Prostate gland (tissue), 2 donors: Measurements from ENCODE around the gene BTD. TPM values are rescaled to one million over a fixed set of nuclear protein-coding genes. Genes with fewer than 3 reads are reported as not detected.

Experiments used
- DNase-seq: peaks from one replicate; pipeline ENCODE4 v3.0.0-alpha.2; 2019; ENCODE audit warnings: low spot score
- H3K27ac ChIP-seq, 2 donors: fragments of 200-600 bp; sonication (generic); 2 replicates each; pipeline ENCODE4 v1.5.1; 2017 to 2019
- H3K27me3 ChIP-seq: fragments of 200-600 bp; sonication (generic); replicated peaks from 2 replicates; pipeline ENCODE4 v1.5.1; 2019; ENCODE audit not compliant: insufficient read depth
- H3K36me3 ChIP-seq, 2 donors: fragments of 200-600 bp; sonication (generic); 1 replicate in 1 of 2; 2 replicates in 1 of 2; pipeline versions ENCODE4 v1.5.1 to v1.8.1; 2017 to 2019
- H3K4me1 ChIP-seq: fragments of 200-600 bp; sonication (generic); replicated peaks from 2 replicates; pipeline ENCODE4 v1.5.1; 2019
- H3K4me3 ChIP-seq, 2 donors: fragments of 200-600 bp; sonication (generic); 2 replicates each; pipeline ENCODE4 v1.5.1; 2017 to 2019
- H3K9me3 ChIP-seq: fragments of 200-600 bp; sonication (generic); 2 replicates; pipeline ENCODE4 v1.5.1; 2017
- POLR2A ChIP-seq: fragments of 450-650 bp; IDR thresholded peaks from one replicate; pipeline ENCODE4 v1.6.1; 2016; ENCODE audit warnings: antibody characterized with exemption, mild to moderate bottlenecking
- POLR2AphosphoS5 ChIP-seq: sonication (generic); formaldehyde crosslinking; IDR thresholded peaks from one replicate; pipeline ENCODE4 v1.6.1; 2017; ENCODE audit warnings: antibody characterized with exemption
- WGBS: methylation state at CpG from one replicate; pipeline ENCODE4 v1.1.5; 2018; 5-methylcytosine and 5-hydroxymethylcytosine counted together
- intact Hi-C: fragments of 100-400 bp; cut with DNase I; formaldehyde crosslinking; loops from one replicate; pipeline ENCODE4 v1.14.2; 2022
- total RNA-seq, 2 donors: library from RNA; depleted of rRNA; stranded (reverse); fragments of >200 nt; gene quantifications; one replicate each; pipeline ENCODE4 v1.1.0, GENCODE V29; 2016
- TF ChIP-seq, protein P1 (sequence below), 4 experiments: fragments of 200-600 bp in 2 of 4; fragments of 450-650 bp in 2 of 4; sonication (generic) in 2 of 4; IDR thresholded peaks; 1 replicate in 3 of 4; 2 replicates in 1 of 4; pipeline ENCODE4 v1.5.1; 2016 to 2019; ENCODE audit warnings: antibody characterized with exemption in 4 of 4, mild to moderate bottlenecking in 2 of 4, moderate library complexity in 2 of 4

The BTD gene
- total RNA-seq, 2 donors from 2014 or later = 34.4 to 42.7 TPM

DNA sequence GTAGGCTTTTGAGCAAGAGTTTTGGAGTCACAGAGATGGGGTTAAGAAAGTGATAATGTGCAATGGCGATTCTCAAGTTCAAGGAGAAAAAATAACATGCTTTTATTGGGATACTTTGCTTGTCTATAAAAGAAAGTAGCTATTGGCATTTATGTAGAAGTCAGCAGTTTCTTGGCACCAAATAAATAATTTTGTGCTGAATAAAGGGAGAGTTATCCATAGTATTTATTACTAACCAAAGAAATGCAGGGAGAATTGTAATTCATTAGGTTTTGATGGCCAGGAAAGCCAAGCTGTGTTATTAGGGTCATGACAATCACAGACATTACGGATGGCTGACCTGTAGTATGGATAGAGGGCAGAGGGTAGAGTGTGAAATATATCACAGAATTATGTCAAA lies 33.1 kb downstream of the BTD start:
- Histone ChIP-seq H3K36me3 (no peaks in the 10 kb centered on the region), H3K4me1 (peaks cover 14% of the 10 kb centered on the region), H3K27me3 (no peaks in the 10 kb centered on the region), H3K9me3 (no peaks in the 10 kb centered on the region), H3K27ac (peak overlapping the region; percentile 35 to 72), H3K4me3 (no peak overlapping the region)
- TF ChIP-seq POLR2AphosphoS5 = no peak
- TF ChIP-seq, protein P1, sequence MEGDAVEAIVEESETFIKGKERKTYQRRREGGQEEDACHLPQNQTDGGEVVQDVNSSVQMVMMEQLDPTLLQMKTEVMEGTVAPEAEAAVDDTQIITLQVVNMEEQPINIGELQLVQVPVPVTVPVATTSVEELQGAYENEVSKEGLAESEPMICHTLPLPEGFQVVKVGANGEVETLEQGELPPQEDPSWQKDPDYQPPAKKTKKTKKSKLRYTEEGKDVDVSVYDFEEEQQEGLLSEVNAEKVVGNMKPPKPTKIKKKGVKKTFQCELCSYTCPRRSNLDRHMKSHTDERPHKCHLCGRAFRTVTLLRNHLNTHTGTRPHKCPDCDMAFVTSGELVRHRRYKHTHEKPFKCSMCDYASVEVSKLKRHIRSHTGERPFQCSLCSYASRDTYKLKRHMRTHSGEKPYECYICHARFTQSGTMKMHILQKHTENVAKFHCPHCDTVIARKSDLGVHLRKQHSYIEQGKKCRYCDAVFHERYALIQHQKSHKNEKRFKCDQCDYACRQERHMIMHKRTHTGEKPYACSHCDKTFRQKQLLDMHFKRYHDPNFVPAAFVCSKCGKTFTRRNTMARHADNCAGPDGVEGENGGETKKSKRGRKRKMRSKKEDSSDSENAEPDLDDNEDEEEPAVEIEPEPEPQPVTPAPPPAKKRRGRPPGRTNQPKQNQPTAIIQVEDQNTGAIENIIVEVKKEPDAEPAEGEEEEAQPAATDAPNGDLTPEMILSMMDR (IDR thresholded peaks at IDR 0.05) = no peak
- no peak for TF ChIP-seq POLR2A
- WGBS = 12% methylated on average over 2 of the region's 2 CpGs
- DNase-seq = no peak
- intact Hi-C loops = loop anchor here (5.0 to 10.0 kb wide), 2 partner anchors 163 to 610 kb away; partner anchors contain the start of gene ANKRD28

DNA sequence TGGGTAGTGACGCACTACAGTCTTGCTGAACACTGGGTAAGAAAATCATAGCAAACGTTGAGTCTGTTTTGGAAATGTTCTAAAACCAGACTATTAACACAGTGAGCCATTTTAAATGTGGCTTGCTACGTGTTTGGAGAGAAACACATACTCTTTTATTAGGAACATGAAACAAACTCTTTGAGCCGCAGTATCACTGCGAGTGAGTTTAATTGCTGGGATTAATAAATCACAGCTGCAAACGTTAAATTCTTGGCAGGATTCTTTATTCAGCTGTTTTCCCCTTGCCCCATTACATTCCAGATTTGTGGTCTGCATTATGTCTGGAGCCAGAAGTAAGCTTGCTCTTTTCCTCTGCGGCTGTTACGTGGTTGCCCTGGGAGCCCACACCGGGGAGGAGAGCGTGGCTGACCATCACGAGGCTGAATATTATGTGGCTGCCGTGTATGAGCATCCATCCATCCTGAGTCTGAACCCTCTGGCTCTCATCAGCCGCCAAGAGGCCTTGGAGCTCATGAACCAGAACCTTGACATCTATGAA lies 33.6 kb downstream of the BTD start:
- H3K27me3 ChIP-seq = no peaks in the 10 kb centered on the region
- no peaks in the 10 kb centered on the region for H3K9me3 ChIP-seq
- WGBS = 12% methylated on average over 13 of the region's 13 CpGs
- intact Hi-C loops = loop anchor here (10.0 kb wide), 1 partner anchor 610 kb away; no protein-coding TSS in a partner anchor
- TF ChIP-seq, protein P1 (IDR thresholded peaks at IDR 0.05) = no peak
- TF ChIP-seq POLR2AphosphoS5 (peak; percentile 78), POLR2A (no peak)
- no peak for DNase-seq
- H3K4me3 ChIP-seq = no peak overlapping the region
- H3K4me1 ChIP-seq = peaks cover 14% of the 10 kb centered on the region
- peak overlapping the region; percentile 35 to 72 for H3K27ac ChIP-seq
- H3K36me3 ChIP-seq = no peaks in the 10 kb centered on the region

DNA sequence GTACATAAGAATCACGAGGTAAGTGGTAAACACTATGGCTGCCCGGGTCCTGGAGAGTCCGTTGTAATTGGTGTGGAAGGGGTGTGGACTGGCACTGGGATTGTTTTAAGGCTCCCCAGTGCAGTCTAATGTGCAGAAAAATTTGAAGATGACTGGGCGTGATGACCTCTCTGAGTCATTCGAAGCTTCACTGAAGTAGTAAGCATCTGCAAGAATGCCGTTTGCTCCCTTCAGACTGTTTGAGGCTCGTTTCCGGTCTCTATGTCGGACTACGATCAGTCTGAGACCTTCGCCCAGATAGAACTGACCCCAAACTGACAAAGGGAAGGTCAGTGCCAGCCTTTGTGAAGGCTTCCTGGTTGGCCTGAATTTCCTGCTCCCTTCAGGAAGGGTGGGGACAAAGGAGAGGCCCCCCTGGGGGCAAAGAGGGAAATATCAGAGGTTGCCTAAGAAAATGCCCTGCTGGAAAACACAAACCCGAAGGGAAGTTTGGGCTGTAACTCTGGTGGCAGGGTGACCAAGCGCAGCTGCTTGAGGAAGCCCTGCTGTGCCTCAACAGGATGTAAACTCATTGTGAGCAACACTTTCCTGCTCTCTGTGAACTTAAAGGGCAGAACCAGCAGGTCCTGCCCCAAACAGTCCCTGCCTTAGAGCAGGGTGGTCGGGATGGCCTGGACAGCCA lies 34.6 kb downstream of the BTD start:
- Histone ChIP-seq H3K36me3 (no peaks in the 10 kb centered on the region), H3K9me3 (no peaks in the 10 kb centered on the region), H3K27ac (peak overlapping the region; percentile 35 to 72), H3K4me3 (no peak overlapping the region), H3K4me1 (peaks cover 14% of the 10 kb centered on the region), H3K27me3 (no peaks in the 10 kb centered on the region)
- DNase-seq = no peak
- TF ChIP-seq POLR2AphosphoS5 (no peak), POLR2A (no peak)
- TF ChIP-seq, protein P1 (IDR thresholded peaks at IDR 0.05) = no peak
- intact Hi-C loops = loop anchor here (10.0 kb wide), 1 partner anchor 609 kb away; no protein-coding TSS in a partner anchor
- 68% methylated on average over 14 of the region's 14 CpGs for WGBS

DNA sequence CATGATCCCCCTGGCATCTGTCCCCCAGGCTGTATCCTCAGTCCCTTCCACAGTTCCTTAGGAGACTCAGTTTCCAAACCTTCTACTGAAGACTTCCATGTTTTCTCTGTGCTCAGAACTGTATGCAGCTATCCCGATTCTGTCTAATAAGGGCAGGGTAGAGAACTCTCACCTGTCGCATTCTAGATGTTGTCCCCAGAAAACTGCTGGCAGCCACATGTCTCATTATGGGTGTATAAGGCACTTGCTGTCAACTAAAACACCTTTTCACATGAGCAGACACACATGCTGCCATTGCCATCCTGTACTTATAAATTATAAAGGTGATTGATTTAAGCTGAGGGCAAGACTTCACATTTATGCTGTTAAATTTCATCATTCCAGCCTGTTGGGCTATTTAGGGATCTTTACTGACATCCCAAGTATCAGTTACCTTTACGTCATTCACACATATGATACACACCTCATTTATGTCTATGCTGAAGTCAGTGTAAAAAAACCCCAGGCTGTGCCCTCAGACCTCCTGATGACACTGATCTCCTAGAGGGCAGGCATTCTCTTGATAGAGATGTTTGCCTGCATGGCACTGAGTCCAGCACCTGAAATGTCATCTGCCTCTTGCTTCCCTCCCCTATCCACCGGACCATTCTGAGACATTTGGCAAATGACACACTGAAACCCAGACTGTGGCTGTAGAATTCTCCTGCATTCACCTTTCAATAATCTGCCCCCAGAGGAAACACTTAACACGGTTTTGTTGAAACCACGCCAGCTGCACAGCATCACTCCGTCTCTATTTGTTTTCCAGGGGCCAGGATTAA lies 35.8 kb downstream of the BTD start:
- WGBS = 70% methylated on average over 7 of the region's 7 CpGs
- H3K36me3 ChIP-seq = no peaks in the 10 kb centered on the region
- no peaks in the 10 kb centered on the region for H3K27me3 ChIP-seq
- H3K4me3 ChIP-seq = no peak overlapping the region
- peaks cover 14% of the 10 kb centered on the region for H3K4me1 ChIP-seq
- TF ChIP-seq, protein P1 (IDR thresholded peaks at IDR 0.05) = no peak
- TF ChIP-seq POLR2A (no peak), POLR2AphosphoS5 (no peak)
- no peak for DNase-seq
- no peaks in the 10 kb centered on the region for H3K9me3 ChIP-seq
- intact Hi-C loops = loop anchor here (10.0 kb wide), 1 partner anchor 607 kb away; no protein-coding TSS in a partner anchor
- no peak overlapping the region for H3K27ac ChIP-seq
